NB4 (cell line): Measurements from ENCODE around the gene PPCDC.

Source experiments
- DNase-seq: peaks from one replicate; pipeline ENCODE4 v3.0.0; 2010; ENCODE audit warnings: low read depth
- H3K4me3 ChIP-seq: one replicate; pipeline ENCODE4 v1.5.1; 2011; ENCODE audit warnings: mild to moderate bottlenecking, low read depth, low read length, moderate library complexity
- CTCF ChIP-seq: IDR thresholded peaks from one replicate; pipeline ENCODE4 v1.5.1; 2012; ENCODE audit warnings: low read depth, low read length
- MAX ChIP-seq: IDR thresholded peaks from 2 replicates; pipeline ENCODE4 v1.6.1; 2011; ENCODE audit warnings: low read depth, low read length
- MYC ChIP-seq: IDR thresholded peaks from 2 replicates; pipeline ENCODE4 v1.6.1; 2011; ENCODE audit warnings: low read depth, low read length
- POLR2A ChIP-seq: IDR thresholded peaks from 2 replicates; pipeline ENCODE4 v1.6.1; 2011; ENCODE audit warnings: mild to moderate bottlenecking; ENCODE audit not compliant: insufficient read length; ENCODE audit errors: extremely low read depth

PPCDC gene

GRCh38 chr15:75025107-75025506 lies 1.7 kb downstream of the PPCDC start:
- DNase-seq = no peak
- TF ChIP-seq MAX (no peak), MYC (no peak), CTCF (no peak), POLR2A (no peak)
- peak overlapping the region; percentile 93 for H3K4me3 ChIP-seq

- TF ChIP-seq POLR2A (no peak), MYC (no peak), CTCF (no peak), MAX (no peak)
- no peak overlapping the region for H3K4me3 ChIP-seq
- DNase-seq = no peak
Observed at GRCh38 chr15:75025548-75026260, 2.3 kb downstream of the PPCDC start.

GRCh38 chr15:75027551-75027950 lies 4.2 kb downstream of the PPCDC start:
- H3K4me3 ChIP-seq = no peak overlapping the region
- DNase-seq = no peak
- TF ChIP-seq POLR2A (no peak), MAX (no peak), CTCF (no peak), MYC (no peak)

- DNase-seq = no peak
- TF ChIP-seq POLR2A (no peak), MAX (no peak), CTCF (no peak), MYC (no peak)
- H3K4me3 ChIP-seq = no peak overlapping the region
Observed at GRCh38 chr15:75028991-75029377, 5.6 kb downstream of the PPCDC start.

- no peak for TF ChIP-seq POLR2A
- peak; percentile 100 for TF ChIP-seq MAX
- TF ChIP-seq CTCF = peak; percentile 88
- TF ChIP-seq MYC = peak; percentile 84
- DNase-seq = peak; percentile 99
- peak overlapping the region; percentile 6 for H3K4me3 ChIP-seq
Observed at GRCh38 chr15:75029378-75030022, 6.1 kb downstream of the PPCDC start.
